GM12878 (cell line): ENCODE measurements around the gene GGACT. TPM values are rescaled to one million over a fixed set of nuclear protein-coding genes. Genes with fewer than 3 reads are reported as not detected.

ENCODE experiments used
- ATAC-seq: fragments of 200-7000 bp; cut with Tn5 transposase; 3 replicates; pipeline ENCODE4 v1.9.1; 2020; ENCODE audit warnings: mild to moderate bottlenecking, moderate library complexity
- BruUV-seq: library from RNA; stranded (reverse); fragments of 400-500 nt; replicated peaks from 2 replicates; lab custom pipeline; 2021; lab: Mats Ljungman, UMichigan
- CTCF ChIA-PET: fragments of 300-600 bp; sonication (Branson Sonifier 250); formaldehyde crosslinking; extraction: SDS; loops from one replicate; lab custom pipeline; 2021; ENCODE audit warnings: inconsistent platforms; lab: Yijun Ruan, JAX
- POLR2A ChIA-PET: fragments of 350-600 bp; formaldehyde crosslinking; extraction: SDS; loops from one replicate; lab custom pipeline; 2021; ENCODE audit warnings: inconsistent platforms; lab: Charles Lee
- RAD21 ChIA-PET: fragments of 300-600 bp; sonication (Branson Sonifier 250); formaldehyde crosslinking; loops from one replicate; lab custom pipeline; 2023; ENCODE audit warnings: antibody characterized with exemption; ENCODE audit not compliant: unreplicated experiment; lab: Charles Lee
- SMC1A ChIA-PET: fragments of 300-600 bp; sonication (Branson Sonifier 250); formaldehyde crosslinking; loops from one replicate; lab custom pipeline; 2023; ENCODE audit not compliant: unreplicated experiment, uncharacterized antibody; lab: Charles Lee
- DNase-seq: peaks from one replicate; pipeline ENCODE4 v3.0.0-alpha.2; 2011; ENCODE audit warnings: low read depth, low spot score
- FAIRE-seq: peaks from 3 replicates; lab custom pipeline; 2011; peaks lifted over from hg19 to GRCh38; lab: Jason Lieb, UNC
- H2AFZ ChIP-seq: 2 replicates; pipeline ENCODE4 v1.6.0; 2011; ENCODE audit warnings: low read depth, low read length, control low read depth; ENCODE audit not compliant: control insufficient read depth
- H3K27ac ChIP-seq: 2 replicates; pipeline ENCODE4 v1.5.1; 2011; ENCODE audit warnings: control low read depth; ENCODE audit not compliant: control insufficient read depth, insufficient read depth
- H3K27me3 ChIP-seq, 2 experiments: replicated peaks in 1 of 2; 2 replicates each; pipeline versions ENCODE4 v1.6.0 to v1.6.1; 2011; ENCODE audit warnings: low read length in 1 of 2; ENCODE audit not compliant: control insufficient read depth in 2 of 2, insufficient read depth in 2 of 2
- H3K36me3 ChIP-seq, 2 experiments: 2 replicates each; pipeline ENCODE4 v1.5.1; 2011; ENCODE audit warnings: low read length in 1 of 2; ENCODE audit not compliant: control insufficient read depth in 2 of 2, insufficient read depth in 2 of 2
- H3K4me1 ChIP-seq: 2 replicates; pipeline ENCODE4 v1.6.1; 2011; ENCODE audit warnings: mild to moderate bottlenecking, low read length, moderate library complexity, mixed read lengths; ENCODE audit not compliant: control insufficient read depth, insufficient read depth
- H3K4me2 ChIP-seq: 2 replicates; pipeline ENCODE4 v1.6.0; 2011; ENCODE audit warnings: control low read depth; ENCODE audit not compliant: control insufficient read depth, insufficient read depth
- H3K4me3 ChIP-seq: fragments of 200-600 bp; sonication (generic); 2 replicates; pipeline ENCODE4 v1.5.1; 2016
- H3K79me2 ChIP-seq: 2 replicates; pipeline ENCODE4 v1.6.0; 2011; ENCODE audit warnings: low read length; ENCODE audit not compliant: control insufficient read depth, insufficient read depth
- H3K9ac ChIP-seq: 2 replicates; pipeline ENCODE4 v1.8.0; 2011; ENCODE audit warnings: low read length, control low read depth, mixed read lengths; ENCODE audit not compliant: control insufficient read depth, insufficient read depth
- H3K9me3 ChIP-seq: replicated peaks from 3 replicates; pipeline ENCODE4 v1.5.1; 2011; ENCODE audit warnings: mild to moderate bottlenecking, low read length; ENCODE audit not compliant: control insufficient read depth, insufficient read depth
- H4K20me1 ChIP-seq: 2 replicates; pipeline ENCODE4 v1.6.0; 2011; ENCODE audit not compliant: control insufficient read depth, insufficient read depth
- ATF2 ChIP-seq: IDR thresholded peaks from 2 replicates; pipeline ENCODE4 v1.6.1; 2012; ENCODE audit warnings: low read length, inconsistent platforms
- BHLHE40 ChIP-seq, 2 experiments: fragments of 450-650 bp in 1 of 2; IDR thresholded peaks; 2 replicates each; pipeline ENCODE4 v1.6.1; 2011 to 2017; ENCODE audit warnings: low read depth in 2 of 2, borderline replicate concordance in 1 of 2, improper control_type of control experiment in 1 of 2, low read length in 1 of 2, mild to moderate bottlenecking in 1 of 2
- CEBPZ ChIP-seq: fragments of 150-350 bp; IDR thresholded peaks from 2 replicates; pipeline ENCODE4 v1.6.1; 2016; ENCODE audit warnings: low read depth, low read length
- CREM ChIP-seq: IDR thresholded peaks from 2 replicates; pipeline ENCODE4 v1.6.1; 2014; ENCODE audit warnings: antibody characterized with exemption, low read depth
- CUX1 ChIP-seq: IDR thresholded peaks from 2 replicates; pipeline ENCODE4 v1.6.1; 2012; ENCODE audit warnings: improper control_type of control experiment, low read depth, low read length; ENCODE audit not compliant: insufficient replicate concordance
- MTA3 ChIP-seq: IDR thresholded peaks from 2 replicates; pipeline ENCODE4 v1.6.1; 2012; ENCODE audit warnings: low read length, inconsistent platforms, borderline replicate concordance
- POLR2AphosphoS2 ChIP-seq: IDR thresholded peaks from 2 replicates; pipeline ENCODE4 v1.6.1; 2011; ENCODE audit warnings: low read depth, mild to moderate bottlenecking, low read length, improper control_type of control experiment, moderate library complexity
- SREBF2 ChIP-seq: IDR thresholded peaks from 2 replicates; pipeline ENCODE4 v1.6.1; 2012; ENCODE audit warnings: mild to moderate bottlenecking, low read length
- WGBS: methylation state at CpG from one replicate; pipeline ENCODE4 v1.1.6; 2016; ENCODE audit warnings: low lambda C conversion rate; ENCODE audit not compliant: insufficient replicate concordance, insufficient coverage; ENCODE audit errors: missing lambda C conversion rate; 5-methylcytosine and 5-hydroxymethylcytosine counted together
- in situ Hi-C: fragments of 300-500 bp; cut with MboI; formaldehyde crosslinking; loops from 9 replicates; pipeline ENCODE4 v1.14.3; 2018; ENCODE audit warnings: mixed read lengths
- intact Hi-C: fragments of 100-400 bp; cut with micrococcal nuclease; formaldehyde crosslinking; loops from one replicate; pipeline ENCODE4 v1.14.2; 2022; ENCODE audit not compliant: unreplicated experiment
- polyA plus RNA-seq, 11 experiments: library from polyadenylated mRNA; depleted of rRNA in 4 of 11; unstranded in 6 of 11; stranded (reverse) in 5 of 11; fragments of >200 nt; fragmentation: Nextera tagmentation in 4 of 11; fragmentation: Illumina TruSeq in 1 of 11; extraction: Ambion mirVana in 4 of 11; extraction: Trizol in 1 of 11; gene quantifications; 1 replicate in 1 of 11; 2 replicates in 10 of 11; pipeline versions ENCODE4 v1.2.1 to v1.2.3, GENCODE V29; 2011 to 2016; ENCODE audit warnings: inconsistent platforms in 2 of 11, missing spikeins in 2 of 11, low read depth in 1 of 11
- total RNA-seq, 4 experiments: library from RNA; depleted of rRNA in 3 of 4; stranded (reverse); fragments of >200 nt in 3 of 4; fragmentation: Illumina TruSeq in 1 of 4; extraction: Trizol in 1 of 4; gene quantifications; 2 replicates each; pipeline versions ENCODE4 v1.2.1 to v1.2.3, GENCODE V29; 2013 to 2021

GGACT gene
- total and polyA plus RNA-seq, 10 of the 15 experiments (the other 5 are each of a cell fraction or from before 2014, with no cell fraction given), result 0.61 to 8.8 (median 4.2) TPM

GRCh38 chr13:100508996-100509395, 79.6 kb downstream of the GGACT start:
- ChIA-PET POLR2A (no interaction called here), CTCF (no interaction called here), SMC1A (no interaction called here), RAD21 (no interaction called here)
- Histone ChIP-seq H3K79me2 (no peaks in the 10 kb centered on the region), H3K4me1 (peaks cover 11% of the 10 kb centered on the region), H2AFZ (no peak overlapping the region), H3K27ac (no peak overlapping the region), H3K27me3 (no peaks in the 10 kb centered on the region), H3K9ac (no peak overlapping the region), H3K4me2 (no peak overlapping the region), H3K36me3 (no peaks in the 10 kb centered on the region), H4K20me1 (no peaks in the 10 kb centered on the region), H3K4me3 (no peak overlapping the region), H3K9me3 (no peaks in the 10 kb centered on the region)
- no TSS peak for BruUV-seq
- 85% methylated on average over 8 of the region's 8 CpGs for WGBS
- no peak for TF ChIP-seq SREBF2
- no peak for TF ChIP-seq MTA3
- TF ChIP-seq POLR2AphosphoS2, result no peak
- TF ChIP-seq ATF2, result no peak
- TF ChIP-seq CREM, result no peak
- TF ChIP-seq BHLHE40 (IDR thresholded peaks at IDR 0.05; ENCODE audit: borderline replicate concordance in 1 of 2, low read depth in 2 of 2, low read length in 1 of 2), result no peak
- DNase-seq (no peak), FAIRE-seq (no peak), ATAC-seq (no peak)
- intact Hi-C loops (no loop called here), in situ Hi-C loops (no loop called here)

- no peaks in the 10 kb centered on the region for H3K36me3 ChIP-seq
- no peaks in the 10 kb centered on the region for H3K27me3 ChIP-seq
- no peaks in the 10 kb centered on the region for H3K79me2 ChIP-seq
- H3K9ac ChIP-seq, result no peak overlapping the region
- SMC1A ChIA-PET, result no interaction called here
- H4K20me1 ChIP-seq, result no peaks in the 10 kb centered on the region
- no peak for DNase-seq
- no peak overlapping the region for H3K4me2 ChIP-seq
- H2AFZ ChIP-seq, result no peak overlapping the region
- no TSS peak for BruUV-seq
- H3K4me3 ChIP-seq, result no peak overlapping the region
- no peak for TF ChIP-seq CUX1
- TF ChIP-seq CEBPZ, result no peak
- CTCF ChIA-PET, result no interaction called here
- over 99% methylated on average over 6 of the region's 6 CpGs for WGBS
- no peak for FAIRE-seq
- H3K4me1 ChIP-seq, result peaks cover 11% of the 10 kb centered on the region
- no peak for ATAC-seq
- RAD21 ChIA-PET, result no interaction called here
- POLR2A ChIA-PET, result no interaction called here
- intact Hi-C loops (no loop called here), in situ Hi-C loops (no loop called here)
- H3K9me3 ChIP-seq, result no peaks in the 10 kb centered on the region
- H3K27ac ChIP-seq, result no peak overlapping the region
Observed at GRCh38 chr13:100508455-100508854, 80.1 kb downstream of the GGACT start.
